HG03175 (cell line): ENCODE measurements around the gene GTSF1L.

ENCODE experiments used
- ATAC-seq: cut with Tn5 transposase; IDR thresholded peaks from one replicate; pipeline ENCODE4 v1.9.1; 2021; ENCODE audit warnings: mild to moderate bottlenecking, moderate library complexity; ENCODE audit not compliant: unreplicated experiment

The GTSF1L gene

GRCh38 chr20:43717616-43717995 is 9.2 kb downstream of the GTSF1L start:
- ATAC-seq: no peak

DNA sequence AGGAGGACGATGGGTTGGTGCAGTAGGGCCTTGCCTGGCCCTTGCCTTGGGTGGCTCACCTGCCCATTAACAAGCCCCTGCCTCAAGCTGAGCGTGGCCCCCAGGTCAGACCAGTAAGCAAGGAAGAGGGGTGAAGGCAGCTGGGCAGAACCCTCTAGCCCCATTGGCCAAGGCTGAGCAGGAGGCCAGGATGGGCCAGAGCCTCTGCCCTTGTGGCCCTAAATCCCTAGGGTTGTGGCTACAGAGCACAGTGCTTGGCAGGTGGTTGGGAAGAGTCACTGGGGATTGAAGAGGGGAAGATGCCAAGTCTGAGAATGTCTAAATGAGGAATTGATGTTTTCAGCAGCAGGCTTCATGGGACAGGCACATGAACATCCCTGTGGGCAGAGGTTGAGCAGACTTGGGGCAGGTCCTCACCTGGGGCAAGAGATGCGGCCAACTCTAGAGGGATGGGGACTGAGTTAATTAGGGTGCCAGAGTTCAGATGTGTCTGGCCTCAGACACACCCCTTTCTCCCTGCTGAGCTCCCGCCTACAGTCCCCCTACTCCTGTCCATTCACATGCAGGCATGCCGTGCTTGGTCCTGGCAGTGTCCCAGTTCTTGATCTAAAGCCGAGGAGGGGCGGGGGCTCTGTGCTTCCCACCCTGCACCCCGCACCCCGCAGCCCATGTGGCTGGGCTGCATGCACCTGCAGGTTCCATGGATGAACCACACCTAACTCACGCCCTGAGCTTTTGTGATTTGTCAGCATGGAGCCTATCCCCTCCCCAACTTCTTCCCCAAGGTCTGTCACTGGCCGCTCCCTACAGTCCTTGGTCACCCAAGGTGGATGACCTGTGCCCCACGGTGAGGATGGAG is 9.8 kb downstream of the GTSF1L start:
- no peak for ATAC-seq

DNA sequence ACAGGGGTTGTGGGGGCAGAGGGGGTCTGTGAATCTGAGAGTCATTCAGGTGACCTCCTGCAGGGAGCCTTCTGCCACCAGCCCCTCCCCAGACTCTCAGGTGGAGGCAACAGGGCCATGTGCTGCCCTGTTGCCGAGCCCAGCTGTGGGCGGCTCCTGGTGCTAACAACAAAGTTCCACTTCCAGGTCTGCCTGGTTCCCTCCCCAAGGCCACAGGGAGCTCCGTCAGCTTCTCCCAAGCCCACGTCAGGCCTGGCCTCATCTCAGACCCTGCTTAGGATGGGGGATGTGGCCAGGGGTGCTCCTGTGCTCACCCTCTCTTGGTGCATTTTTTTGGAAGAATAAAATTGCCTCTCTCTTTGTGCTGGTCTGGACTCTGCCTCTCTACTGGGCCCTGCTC is 10.7 kb downstream of the GTSF1L start:
- ATAC-seq: no peak

DNA sequence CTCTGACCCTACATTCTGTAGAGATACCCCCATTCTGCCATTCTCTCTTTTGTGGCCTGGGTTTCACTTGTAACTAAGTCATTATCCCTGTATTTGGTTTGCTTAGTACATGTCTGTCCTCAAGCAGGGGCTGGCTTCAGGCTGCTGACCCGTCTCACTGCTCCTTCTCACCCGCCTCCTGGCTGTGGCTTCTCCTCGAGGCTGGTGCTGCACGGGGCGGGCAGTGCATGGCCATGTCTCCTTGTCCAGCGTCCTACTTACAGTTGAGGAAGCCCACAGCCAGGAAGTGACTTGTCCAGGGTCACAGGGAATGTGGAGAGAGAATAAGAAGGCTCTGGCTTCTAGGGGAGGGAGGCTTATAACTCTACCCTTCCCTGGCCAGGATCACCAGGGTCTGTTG is 11.3 kb downstream of the GTSF1L start:
- ATAC-seq: no peak

GRCh38 chr20:43715044-43715443 is 11.8 kb downstream of the GTSF1L start:
- ATAC-seq: no peak

DNA sequence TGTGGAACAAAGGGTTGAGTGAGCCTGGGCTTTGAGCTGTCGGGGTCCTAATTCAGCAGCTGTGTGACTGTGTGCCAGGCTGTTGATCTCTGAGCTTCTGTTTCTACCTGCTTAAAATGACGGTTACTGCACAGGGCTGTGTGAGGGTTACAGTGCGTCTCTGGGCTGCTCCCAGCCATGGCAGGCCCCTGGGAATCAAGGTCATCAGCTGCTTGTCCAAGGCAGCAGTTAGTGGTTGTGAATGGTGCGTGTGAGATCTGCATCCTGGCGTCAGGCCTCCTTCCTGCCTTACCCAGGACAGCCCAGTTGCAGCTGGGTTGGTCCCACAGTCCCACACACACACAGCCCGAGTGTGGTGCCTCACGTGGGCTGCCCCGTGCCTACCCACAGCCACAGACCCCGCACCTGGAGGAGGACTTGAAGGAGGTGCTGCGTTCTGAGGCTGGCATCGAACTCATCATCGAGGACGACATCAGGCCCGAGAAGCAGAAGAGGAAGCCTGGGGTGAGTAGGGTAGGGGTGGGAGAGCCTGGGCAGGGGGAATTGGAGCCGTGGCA is 15.6 kb downstream of the GTSF1L start:
- no peak for ATAC-seq

GRCh38 chr20:43710370-43711044 is 16.3 kb downstream of the GTSF1L start:
- ATAC-seq: peak; percentile 73

DNA sequence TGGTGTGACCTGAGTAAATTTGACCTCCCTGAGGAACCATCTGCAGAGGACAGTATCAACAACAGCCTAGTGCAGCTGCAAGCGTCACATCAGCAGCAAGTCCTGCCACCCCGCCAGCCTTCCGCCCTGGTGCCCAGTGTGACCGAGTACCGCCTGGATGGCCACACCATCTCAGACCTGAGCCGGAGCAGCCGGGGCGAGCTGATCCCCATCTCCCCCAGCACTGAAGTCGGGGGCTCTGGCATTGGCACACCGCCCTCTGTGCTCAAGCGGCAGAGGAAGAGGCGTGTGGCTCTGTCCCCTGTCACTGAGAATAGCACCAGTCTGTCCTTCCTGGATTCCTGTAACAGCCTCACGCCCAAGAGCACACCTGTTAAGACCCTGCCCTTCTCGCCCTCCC is 24.3 kb downstream of the GTSF1L start:
- ATAC-seq: no peak

GRCh38 chr20:43700627-43701026 is 26.2 kb downstream of the GTSF1L start:
- ATAC-seq: no peak

- no peak for ATAC-seq
Observed at GRCh38 chr20:43699941-43700565, 26.7 kb downstream of the GTSF1L start.

DNA sequence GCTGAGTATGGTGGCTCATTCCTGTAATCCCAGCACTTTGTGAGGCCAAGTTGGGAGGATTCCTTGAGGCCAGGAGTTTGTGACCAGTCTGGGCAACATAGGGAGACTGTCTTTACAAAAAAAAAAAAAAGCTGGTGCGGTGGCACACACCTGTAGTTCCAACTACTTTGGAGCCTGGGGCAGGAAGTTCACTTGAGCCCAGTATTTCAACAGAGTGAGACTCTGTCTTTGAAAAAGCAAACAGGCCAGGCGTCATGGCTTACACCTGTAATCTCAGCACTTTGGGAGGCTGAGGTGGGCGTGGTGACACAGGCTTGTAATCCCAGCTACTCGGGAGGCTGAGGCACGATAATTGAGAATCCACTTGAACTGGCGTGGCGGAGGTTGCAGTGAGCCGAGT is 31.2 kb downstream of the GTSF1L start:
- ATAC-seq: no peak

GRCh38 chr20:43694763-43695162 is 32.0 kb downstream of the GTSF1L start:
- no peak for ATAC-seq

DNA sequence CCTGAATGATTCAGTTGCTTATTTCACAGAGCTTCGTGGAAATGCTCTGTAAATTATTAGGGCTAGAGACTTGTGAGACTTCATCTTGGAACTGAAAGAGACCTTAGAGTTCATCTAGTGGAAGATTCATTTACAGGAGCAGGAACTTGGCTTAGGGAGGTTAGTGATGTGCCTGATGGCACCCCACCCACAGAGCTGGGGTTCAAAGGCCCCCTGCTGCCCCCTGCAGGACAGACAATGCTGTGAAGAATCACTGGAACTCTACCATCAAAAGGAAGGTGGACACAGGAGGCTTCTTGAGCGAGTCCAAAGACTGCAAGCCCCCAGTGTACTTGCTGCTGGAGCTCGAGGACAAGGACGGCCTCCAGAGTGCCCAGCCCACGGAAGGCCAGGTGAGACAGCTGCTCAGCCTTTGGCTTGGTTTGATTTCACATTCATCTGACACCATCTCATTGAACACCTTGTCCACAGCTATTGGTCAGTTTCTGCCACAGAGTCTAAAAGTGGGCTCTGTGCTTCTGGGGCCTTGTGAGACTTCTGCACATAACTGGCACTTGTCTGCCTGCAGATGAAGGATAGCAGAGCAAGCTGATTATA is 34.8 kb downstream of the GTSF1L start:
- ATAC-seq: no peak

DNA sequence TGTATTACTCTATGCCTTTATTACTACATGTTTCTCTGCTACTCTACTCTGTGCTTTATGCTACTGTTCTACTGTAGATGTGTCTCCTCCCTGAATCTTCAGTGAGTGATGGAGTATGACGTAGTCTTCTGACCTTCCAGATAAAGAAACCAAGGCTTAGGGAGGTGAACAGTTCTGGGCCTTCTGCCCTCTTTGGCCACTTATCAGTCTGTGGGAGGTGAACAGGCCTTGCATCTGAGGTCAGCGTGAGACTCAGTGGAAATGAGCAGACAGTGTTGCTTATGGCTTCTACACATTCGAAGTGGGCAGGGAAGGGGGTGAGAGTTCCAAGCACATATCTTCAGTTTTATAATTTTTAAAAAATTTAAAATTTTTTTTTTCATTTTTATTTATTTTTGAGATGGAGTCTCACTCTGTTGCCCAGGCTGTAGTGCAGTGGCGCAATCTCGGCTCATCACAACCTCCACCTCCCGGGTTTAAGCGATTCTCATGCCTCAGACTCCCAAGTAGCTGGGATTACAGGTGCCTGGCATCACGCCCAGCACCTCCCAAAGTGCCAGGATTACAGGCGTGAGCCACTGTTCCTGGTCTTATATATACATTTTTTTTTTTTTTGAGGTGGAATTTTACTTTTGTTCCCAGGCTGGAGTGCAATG is 35.7 kb downstream of the GTSF1L start:
- no peak for ATAC-seq

DNA sequence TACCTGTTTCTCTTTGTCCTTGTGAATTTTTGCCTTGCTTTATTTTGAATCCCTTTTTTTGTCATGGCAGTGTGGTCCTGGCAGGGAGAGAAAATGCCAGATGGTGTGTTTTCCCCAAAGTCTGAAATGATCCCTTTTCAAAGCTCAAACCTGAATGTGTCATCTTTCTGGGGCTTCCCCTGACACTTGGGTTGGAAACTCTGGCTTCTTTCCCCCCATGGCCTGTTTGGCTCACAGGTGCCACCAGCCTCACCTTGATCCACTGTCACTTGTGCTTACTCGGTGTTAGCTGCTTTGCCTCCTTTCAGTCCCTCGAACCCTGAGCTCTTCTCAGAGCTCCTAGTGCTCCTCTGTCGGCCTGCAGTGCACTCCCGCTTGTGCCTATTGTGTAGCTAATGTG is 37.6 kb downstream of the GTSF1L start:
- ATAC-seq: no peak

GRCh38 chr20:43686820-43687219 is 40.0 kb downstream of the GTSF1L start:
- no peak for ATAC-seq

DNA sequence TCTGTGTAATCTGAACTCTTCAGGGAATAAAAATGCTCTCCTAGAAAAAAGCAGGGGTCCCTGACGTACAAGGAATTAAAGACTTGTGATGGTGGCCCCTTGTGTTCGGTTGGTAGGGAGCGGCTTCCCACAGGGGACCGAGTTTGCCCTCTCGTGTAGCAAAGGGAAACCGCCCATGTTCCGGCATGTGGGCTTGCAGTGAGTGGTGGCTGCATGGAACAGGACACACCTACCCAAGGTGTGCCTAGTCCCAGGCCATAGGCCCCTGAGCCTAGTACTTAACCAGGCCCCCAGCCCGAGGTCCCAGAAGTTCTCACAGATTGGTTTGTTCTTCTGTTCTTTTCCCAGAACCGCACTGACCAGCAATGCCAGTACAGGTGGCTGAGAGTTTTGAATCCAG is 44.4 kb downstream of the GTSF1L start:
- peak; percentile 10 for ATAC-seq

DNA sequence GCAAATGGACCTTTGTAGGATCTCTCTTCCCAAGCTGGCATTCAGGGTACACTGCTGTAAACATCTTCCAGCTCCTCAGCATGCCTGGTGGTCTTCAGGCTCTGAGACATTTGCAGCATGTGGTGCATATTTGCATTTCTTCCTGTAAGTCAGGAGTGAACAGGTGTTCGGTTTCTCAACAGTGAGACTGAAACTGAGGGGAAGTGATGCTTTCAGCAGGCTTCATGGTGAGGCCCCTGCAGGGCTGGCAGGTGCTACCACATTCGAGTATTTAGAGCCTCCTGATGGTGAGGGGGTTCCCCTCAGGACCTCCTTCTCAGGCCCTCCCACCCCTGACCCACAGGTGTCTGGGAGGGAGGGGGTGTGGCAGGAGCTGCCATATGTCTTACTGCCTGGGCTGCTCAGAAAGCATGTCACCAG is 44.8 kb downstream of the GTSF1L start:
- peak; percentile 94 for ATAC-seq

DNA sequence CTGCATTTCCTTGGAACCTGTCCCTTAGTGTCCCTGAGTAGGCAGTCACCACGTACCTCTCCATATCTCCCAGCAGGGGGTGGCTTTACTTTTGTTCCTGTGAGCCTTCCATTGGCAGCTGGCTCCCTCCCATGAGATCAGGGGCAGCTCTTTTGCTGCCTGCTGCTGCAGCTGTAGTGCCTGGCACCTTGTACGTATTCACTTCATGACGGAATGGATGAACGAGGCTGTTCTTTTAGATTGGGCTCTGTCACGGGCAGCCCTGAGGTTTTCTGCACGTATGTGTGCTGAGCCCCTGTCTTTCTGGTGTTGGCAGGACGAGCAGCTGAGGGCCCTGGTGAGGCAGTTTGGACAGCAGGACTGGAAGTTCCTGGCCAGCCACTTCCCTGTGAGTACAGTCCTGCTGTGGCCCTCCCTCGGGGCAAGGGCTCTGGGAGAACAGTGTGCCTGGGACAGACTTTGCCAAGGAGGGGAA is 45.3 kb downstream of the GTSF1L start:
- ATAC-seq: peak; percentile 34

DNA sequence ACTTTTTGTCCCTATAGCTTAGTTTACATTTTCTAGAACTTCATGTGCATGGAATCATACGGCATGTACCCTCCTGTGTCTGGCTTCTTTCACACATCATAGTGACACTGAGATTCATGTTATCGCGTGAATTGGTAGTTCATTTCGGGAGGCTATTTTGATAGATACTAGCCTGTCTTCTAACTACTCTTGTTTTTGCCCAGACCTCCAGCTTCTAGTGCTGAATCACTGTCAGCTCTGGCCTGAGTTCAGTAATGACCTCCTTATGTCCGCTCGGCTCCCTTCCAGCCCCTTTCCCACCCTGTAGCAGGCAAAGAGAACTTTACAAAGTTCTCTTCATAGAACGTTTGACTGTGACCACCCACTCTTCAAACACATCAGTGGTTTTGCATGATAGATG is 45.8 kb downstream of the GTSF1L start:
- no peak for ATAC-seq

DNA sequence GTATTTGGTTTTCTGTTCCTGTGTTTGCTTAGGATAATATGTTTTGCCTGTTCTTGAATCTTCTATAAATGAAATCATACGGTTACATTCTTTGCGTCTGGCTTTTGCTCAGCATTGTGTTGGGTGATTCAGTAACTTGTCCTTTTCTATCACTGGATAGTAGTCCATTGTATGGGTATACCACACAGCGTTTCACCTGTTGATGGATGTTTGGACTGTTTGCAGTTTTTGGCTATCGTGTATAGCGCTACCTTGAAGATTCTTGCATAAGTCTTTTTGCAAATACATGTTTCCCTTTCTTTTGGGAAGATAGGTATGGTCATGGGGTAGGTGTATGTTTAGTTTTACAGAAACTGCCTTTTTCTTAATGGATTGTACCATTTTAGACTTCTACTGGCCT is 50.4 kb downstream of the GTSF1L start:
- ATAC-seq: no peak
